NCI-H1092 treated with DMSO at 0.1 percent for 48 hours (cell line): Measurements from ENCODE around the gene STRAP.
"Not testable (repeated sequence)": the region's sequence is repeated elsewhere in the genome, so short reads cannot be mapped to it uniquely, and the experiment has no call there.

Source experiments
- DNase-seq: peaks from one replicate; lab custom pipeline; 2025; lab: John Stamatoyannopoulos, UW

STRAP gene

GRCh38 chr12:15873556-15873955, 8.6 kb upstream of the STRAP start:
- DNase-seq = no peak

GRCh38 chr12:15874556-15875145, 7.5 kb upstream of the STRAP start:
- not testable (repeated sequence) for DNase-seq

- no peak for DNase-seq
Observed at GRCh38 chr12:15875863-15876262, 6.3 kb upstream of the STRAP start.

- DNase-seq = no peak
Observed at GRCh38 chr12:15879413-15879812, 2.8 kb upstream of the STRAP start.

- DNase-seq = peak; percentile 55
Observed at GRCh38 chr12:15880721-15881120, 1.5 kb upstream of the STRAP start.

- DNase-seq = no peak
Observed at GRCh38 chr12:15883536-15883935, 1.3 kb downstream of the STRAP start.

GRCh38 chr12:15886372-15887042, 4.3 kb downstream of the STRAP start:
- DNase-seq = peak; percentile 91

- no peak for DNase-seq
Observed at GRCh38 chr12:15887043-15887817, 5.0 kb downstream of the STRAP start.

- DNase-seq = no peak
Observed at GRCh38 chr12:15892645-15893259, 10.6 kb downstream of the STRAP start.

- no peak for DNase-seq
Observed at GRCh38 chr12:15893260-15893659, 11.1 kb downstream of the STRAP start.

- DNase-seq = no peak
Observed at GRCh38 chr12:15896867-15897266, 14.7 kb downstream of the STRAP start.

GRCh38 chr12:15897433-15897832, 15.2 kb downstream of the STRAP start:
- DNase-seq = no peak

- DNase-seq = peak; percentile 47
Observed at GRCh38 chr12:15899282-15899870, 17.2 kb downstream of the STRAP start.

GRCh38 chr12:15904378-15904920, 22.3 kb downstream of the STRAP start:
- no peak for DNase-seq

- DNase-seq = no peak
Observed at GRCh38 chr12:15910468-15910863, 28.3 kb downstream of the STRAP start.

GRCh38 chr12:15910864-15911721, 28.9 kb downstream of the STRAP start, which contains the start of gene DERA:
Gene DERA (plus strand): TSS chr12:15911332. CDS start chr12:15911384, 52 bp downstream.
- peak; percentile 86 for DNase-seq

- not testable (repeated sequence) for DNase-seq
Observed at GRCh38 chr12:15911931-15912330, 29.7 kb downstream of the STRAP start.

- not testable (repeated sequence) for DNase-seq
Observed at GRCh38 chr12:15914131-15914530, 31.9 kb downstream of the STRAP start.

GRCh38 chr12:15918066-15918465, 35.9 kb downstream of the STRAP start:
- DNase-seq = no peak

- DNase-seq = no peak
Observed at GRCh38 chr12:15919418-15919817, 37.2 kb downstream of the STRAP start.

- no peak for DNase-seq
Observed at GRCh38 chr12:15924956-15925355, 42.8 kb downstream of the STRAP start.
